ENCODE measurements around the gene DNAJC5.

Gene DNAJC5

GRCh38 chr20:63950701-63951397, 55.9 kb downstream of the DNAJC5 start:
- no peaks in the 10 kb centered on the region for H3K9me3 Mint-ChIP-seq
- H3K4me3 Mint-ChIP-seq, result no peak overlapping the region
- no peak overlapping the region for H3K27ac Mint-ChIP-seq
- no peaks in the 10 kb centered on the region for H3K27me3 Mint-ChIP-seq
- H3K36me3 Mint-ChIP-seq (ENCODE audit: low read depth), result peaks cover 79% of the 10 kb centered on the region
- intact Hi-C loops (cut with micrococcal nuclease), result no loop called here
- peaks cover 81% of the 10 kb centered on the region for H3K4me1 Mint-ChIP-seq (ENCODE audit: low read depth)

GRCh38 chr20:63951398-63952209, 56.7 kb downstream of the DNAJC5 start:
- Mint-ChIP-seq H3K27me3 (no peaks in the 10 kb centered on the region), H3K36me3 (ENCODE audit: low read depth) (peaks cover 75% of the 10 kb centered on the region), H3K9me3 (no peaks in the 10 kb centered on the region), H3K4me3 (no peak overlapping the region), H3K27ac (no peak overlapping the region), H3K4me1 (ENCODE audit: low read depth) (peaks cover 81% of the 10 kb centered on the region)
- intact Hi-C loops (cut with micrococcal nuclease), result no loop called here

GRCh38 chr20:63952210-63952535, 57.2 kb downstream of the DNAJC5 start:
- no peaks in the 10 kb centered on the region for H3K9me3 Mint-ChIP-seq
- H3K27me3 Mint-ChIP-seq, result no peaks in the 10 kb centered on the region
- H3K27ac Mint-ChIP-seq, result no peak overlapping the region
- intact Hi-C loops (cut with micrococcal nuclease), result no loop called here
- peaks cover 79% of the 10 kb centered on the region for H3K4me1 Mint-ChIP-seq (ENCODE audit: low read depth)
- H3K36me3 Mint-ChIP-seq (ENCODE audit: low read depth), result peaks cover 70% of the 10 kb centered on the region
- H3K4me3 Mint-ChIP-seq, result no peak overlapping the region

GRCh38 chr20:63952769-63953168, 57.8 kb downstream of the DNAJC5 start:
- Mint-ChIP-seq H3K36me3 (ENCODE audit: low read depth) (peaks cover 64% of the 10 kb centered on the region), H3K27me3 (peaks cover under 1% of the 10 kb centered on the region), H3K4me3 (no peak overlapping the region), H3K9me3 (no peaks in the 10 kb centered on the region), H3K4me1 (ENCODE audit: low read depth) (peaks cover 79% of the 10 kb centered on the region), H3K27ac (no peak overlapping the region)
- intact Hi-C loops (cut with micrococcal nuclease), result no loop called here

- Mint-ChIP-seq H3K36me3 (ENCODE audit: low read depth) (peaks cover 59% of the 10 kb centered on the region), H3K4me3 (peak overlapping the region; percentile 57), H3K27me3 (peaks cover 2% of the 10 kb centered on the region), H3K4me1 (ENCODE audit: low read depth) (peaks cover 73% of the 10 kb centered on the region), H3K27ac (peak overlapping the region; percentile 41), H3K9me3 (no peaks in the 10 kb centered on the region)
- intact Hi-C loops (cut with micrococcal nuclease), result no loop called here
Measured at GRCh38 chr20:63953764-63954429, 59.0 kb downstream of the DNAJC5 start.

- Mint-ChIP-seq H3K27ac (peak overlapping the region; percentile 84), H3K27me3 (peaks cover 2% of the 10 kb centered on the region), H3K9me3 (no peaks in the 10 kb centered on the region), H3K4me1 (ENCODE audit: low read depth) (peaks cover 61% of the 10 kb centered on the region), H3K36me3 (ENCODE audit: low read depth) (peaks cover 63% of the 10 kb centered on the region), H3K4me3 (peak overlapping the region; percentile 84)
- intact Hi-C loops (cut with micrococcal nuclease), result loop anchor here (1.0 to 5.0 kb wide), 2 partner anchors 13 to 418 kb away; partner anchors contain the start of gene PTK6
Measured at GRCh38 chr20:63955281-63955826, 60.4 kb downstream of the DNAJC5 start.

GRCh38 chr20:63955827-63956663, 61.1 kb downstream of the DNAJC5 start, which contains the start of gene UCKL1:
Gene UCKL1 (minus strand): TSS chr20:63956416. CDS start chr20:63956372, 44 bp downstream.
- H3K27ac Mint-ChIP-seq, result peak within 1 kb of the TSS; percentile 84
- peaks cover 54% of the 10 kb centered on the region for H3K4me1 Mint-ChIP-seq (ENCODE audit: low read depth)
- H3K36me3 Mint-ChIP-seq (ENCODE audit: low read depth), result peaks cover 59% of the 10 kb centered on the region

GRCh38 chr20:63956664-63957003, 61.7 kb downstream of the DNAJC5 start:
- Mint-ChIP-seq H3K9me3 (no peaks in the 10 kb centered on the region), H3K36me3 (ENCODE audit: low read depth) (peaks cover 65% of the 10 kb centered on the region), H3K27ac (peak overlapping the region; percentile 84), H3K27me3 (peaks cover 2% of the 10 kb centered on the region), H3K4me1 (ENCODE audit: low read depth) (peaks cover 48% of the 10 kb centered on the region), H3K4me3 (peak overlapping the region; percentile 75)
- intact Hi-C loops (cut with micrococcal nuclease), result loop anchor here (5.0 kb wide), 1 partner anchor 419 kb away; the partner anchor contains the start of gene PTK6

More at GRCh38 chr20:63955827-63956663, 61.1 kb downstream of the DNAJC5 start, which contains the start of gene UCKL1:
- H3K9me3 Mint-ChIP-seq, result no peaks in the 10 kb centered on the region
- intact Hi-C loops (cut with micrococcal nuclease), result loop anchor here (1.0 to 5.0 kb wide), 2 partner anchors 14 to 419 kb away; partner anchors contain the start of gene PTK6
- peaks cover 2% of the 10 kb centered on the region for H3K27me3 Mint-ChIP-seq
- H3K4me3 Mint-ChIP-seq, result peak within 1 kb of the TSS; percentile 84

GRCh38 chr20:63957004-63957689, 62.2 kb downstream of the DNAJC5 start:
- Mint-ChIP-seq H3K27ac (peak overlapping the region; percentile 84), H3K4me3 (peak overlapping the region; percentile 59), H3K36me3 (ENCODE audit: low read depth) (peaks cover 66% of the 10 kb centered on the region), H3K4me1 (ENCODE audit: low read depth) (peaks cover 43% of the 10 kb centered on the region), H3K27me3 (peaks cover 2% of the 10 kb centered on the region), H3K9me3 (no peaks in the 10 kb centered on the region)
- intact Hi-C loops (cut with micrococcal nuclease), result loop anchor here (5.0 kb wide), 1 partner anchor 420 kb away; the partner anchor contains the start of gene PTK6

- Mint-ChIP-seq H3K9me3 (no peaks in the 10 kb centered on the region), H3K4me3 (no peak overlapping the region), H3K36me3 (ENCODE audit: low read depth) (peaks cover 66% of the 10 kb centered on the region), H3K27ac (no peak overlapping the region), H3K4me1 (ENCODE audit: low read depth) (peaks cover 38% of the 10 kb centered on the region), H3K27me3 (peaks cover 2% of the 10 kb centered on the region)
- intact Hi-C loops (cut with micrococcal nuclease), result loop anchor here (5.0 kb wide), 1 partner anchor 421 kb away; the partner anchor contains the start of gene PTK6
Measured at GRCh38 chr20:63957690-63958441, 62.9 kb downstream of the DNAJC5 start.

GRCh38 chr20:63958471-63958870, 63.5 kb downstream of the DNAJC5 start:
- H3K4me1 Mint-ChIP-seq (ENCODE audit: low read depth), result peaks cover 32% of the 10 kb centered on the region
- intact Hi-C loops (cut with micrococcal nuclease), result loop anchor here (5.0 kb wide), 1 partner anchor 421 kb away; the partner anchor contains the start of gene PTK6
- H3K9me3 Mint-ChIP-seq, result no peaks in the 10 kb centered on the region
- H3K27ac Mint-ChIP-seq, result no peak overlapping the region
- no peak overlapping the region for H3K4me3 Mint-ChIP-seq
- H3K36me3 Mint-ChIP-seq (ENCODE audit: low read depth), result peaks cover 66% of the 10 kb centered on the region
- peaks cover 2% of the 10 kb centered on the region for H3K27me3 Mint-ChIP-seq

Measured in dendritic cell treated with granulocyte-macrophage colony-stimulating factor and Interleukin-4, amounts not matched to agents 40 ng/mL and 50 ng/mL, for 4 days (primary cell).